Measurements from ENCODE around the gene HNMT. TPM values are rescaled to one million over a fixed set of nuclear protein-coding genes. Genes with fewer than 3 reads are reported as not detected.

Gene HNMT
- total RNA-seq, 1 donor from 2014 or later, result 4.6 TPM

- DNase-seq (ENCODE audit: low spot score), result no peak
- Mint-ChIP-seq H3K9me3 (ENCODE audit: unreplicated experiment) (no peaks in the 10 kb centered on the region), H3K36me3 (ENCODE audit: low read depth, unreplicated experiment) (no peaks in the 10 kb centered on the region), H3K27ac (ENCODE audit: unreplicated experiment) (no peak overlapping the region), H3K27me3 (ENCODE audit: unreplicated experiment) (peaks cover 2% of the 10 kb centered on the region), H3K4me1 (ENCODE audit: unreplicated experiment) (no peaks in the 10 kb centered on the region), H3K4me3 (ENCODE audit: unreplicated experiment) (no peak overlapping the region)
- no peak for TF ChIP-seq CTCF (IDR thresholded peaks at IDR 0.05; ENCODE audit: unreplicated experiment)
Observed at GRCh38 chr2:137973280-137973679, 9.0 kb downstream of the HNMT start.

GRCh38 chr2:137975280-137976271 is 11.3 kb downstream of the HNMT start:
- Mint-ChIP-seq H3K4me1 (ENCODE audit: unreplicated experiment) (no peaks in the 10 kb centered on the region), H3K4me3 (ENCODE audit: unreplicated experiment) (no peak overlapping the region), H3K27ac (ENCODE audit: unreplicated experiment) (no peak overlapping the region), H3K9me3 (ENCODE audit: unreplicated experiment) (no peaks in the 10 kb centered on the region), H3K27me3 (ENCODE audit: unreplicated experiment) (peaks cover 2% of the 10 kb centered on the region), H3K36me3 (ENCODE audit: low read depth, unreplicated experiment) (no peaks in the 10 kb centered on the region)
- TF ChIP-seq CTCF (IDR thresholded peaks at IDR 0.05; ENCODE audit: unreplicated experiment), result no peak
- no peak for DNase-seq (ENCODE audit: low spot score)

GRCh38 chr2:137976274-137976673 is 12.0 kb downstream of the HNMT start:
- H3K36me3 Mint-ChIP-seq (ENCODE audit: low read depth, unreplicated experiment), result no peaks in the 10 kb centered on the region
- no peaks in the 10 kb centered on the region for H3K4me1 Mint-ChIP-seq (ENCODE audit: unreplicated experiment)
- no peak for TF ChIP-seq CTCF (IDR thresholded peaks at IDR 0.05; ENCODE audit: unreplicated experiment)
- H3K27ac Mint-ChIP-seq (ENCODE audit: unreplicated experiment), result no peak overlapping the region
- no peak for DNase-seq (ENCODE audit: low spot score)
- H3K27me3 Mint-ChIP-seq (ENCODE audit: unreplicated experiment), result peaks cover 2% of the 10 kb centered on the region
- no peak overlapping the region for H3K4me3 Mint-ChIP-seq (ENCODE audit: unreplicated experiment)
- no peaks in the 10 kb centered on the region for H3K9me3 Mint-ChIP-seq (ENCODE audit: unreplicated experiment)

- DNase-seq (ENCODE audit: low spot score), result no peak
- H3K4me1 Mint-ChIP-seq (ENCODE audit: unreplicated experiment), result peaks cover 1% of the 10 kb centered on the region
- peaks cover 2% of the 10 kb centered on the region for H3K27me3 Mint-ChIP-seq (ENCODE audit: unreplicated experiment)
- no peak overlapping the region for H3K4me3 Mint-ChIP-seq (ENCODE audit: unreplicated experiment)
- TF ChIP-seq CTCF (IDR thresholded peaks at IDR 0.05; ENCODE audit: unreplicated experiment), result no peak
- no peak overlapping the region for H3K27ac Mint-ChIP-seq (ENCODE audit: unreplicated experiment)
- H3K36me3 Mint-ChIP-seq (ENCODE audit: low read depth, unreplicated experiment), result no peaks in the 10 kb centered on the region
- no peaks in the 10 kb centered on the region for H3K9me3 Mint-ChIP-seq (ENCODE audit: unreplicated experiment)
Observed at GRCh38 chr2:137977790-137978189, 13.5 kb downstream of the HNMT start.

GRCh38 chr2:137980459-137980858 is 16.2 kb downstream of the HNMT start:
- Mint-ChIP-seq H3K27me3 (ENCODE audit: unreplicated experiment) (peaks cover 1% of the 10 kb centered on the region), H3K27ac (ENCODE audit: unreplicated experiment) (no peak overlapping the region)
- TF ChIP-seq CTCF (IDR thresholded peaks at IDR 0.05; ENCODE audit: unreplicated experiment), result no peak

More at GRCh38 chr2:137980459-137980858, 16.2 kb downstream of the HNMT start:
- Mint-ChIP-seq H3K9me3 (ENCODE audit: unreplicated experiment) (no peaks in the 10 kb centered on the region), H3K4me1 (ENCODE audit: unreplicated experiment) (peaks cover 6% of the 10 kb centered on the region), H3K36me3 (ENCODE audit: low read depth, unreplicated experiment) (no peaks in the 10 kb centered on the region), H3K4me3 (ENCODE audit: unreplicated experiment) (no peak overlapping the region)
- no peak for DNase-seq (ENCODE audit: low spot score)
